HG02852 (cell line): ENCODE data around the gene ADAP1.
A peak's percentile ranks its signal among the peaks of the same experiment; 100 is the strongest.
"Not testable (repeated sequence)": the region's sequence is repeated elsewhere in the genome, so short reads cannot be mapped to it uniquely, and the experiment has no call there.

Experiments used
- ATAC-seq: cut with Tn5 transposase; IDR thresholded peaks from one replicate; pipeline ENCODE4 v1.9.1; 2021; ENCODE audit warnings: mild to moderate bottlenecking, moderate library complexity; ENCODE audit not compliant: unreplicated experiment

ADAP1 gene

GRCh38 chr7:975702-976473, 21.4 kb upstream of the ADAP1 start:
- ATAC-seq: no peak

GRCh38 chr7:974820-975681, 20.6 kb upstream of the ADAP1 start, which contains the start of gene COX19:
COX19 (minus strand) TSS chr7:975549; CDS start chr7:975509, 40 bp downstream.
- ATAC-seq: peak; percentile 81

- no peak for ATAC-seq
These were observed 19.7 kb upstream of the ADAP1 start for GRCh38 chr7:974172-974571.

GRCh38 chr7:973312-973711, 18.8 kb upstream of the ADAP1 start:
- ATAC-seq: no peak

GRCh38 chr7:972676-973309, 18.3 kb upstream of the ADAP1 start:
- no peak for ATAC-seq

GRCh38 chr7:972110-972509, 17.6 kb upstream of the ADAP1 start:
- no peak for ATAC-seq

- ATAC-seq: no peak
These were observed 16.3 kb upstream of the ADAP1 start for GRCh38 chr7:970744-971143.

GRCh38 chr7:969403-969802, 14.9 kb upstream of the ADAP1 start:
- ATAC-seq: no peak

- no peak for ATAC-seq
These were observed 14.0 kb upstream of the ADAP1 start for GRCh38 chr7:968205-969105.

- ATAC-seq: no peak
These were observed 13.0 kb upstream of the ADAP1 start for GRCh38 chr7:967361-968082.

- no peak for ATAC-seq
These were observed 12.0 kb upstream of the ADAP1 start for GRCh38 chr7:966291-967069.

GRCh38 chr7:964401-965231, 10.1 kb upstream of the ADAP1 start:
- no peak for ATAC-seq

- ATAC-seq: no peak
These were observed 9.0 kb upstream of the ADAP1 start for GRCh38 chr7:963236-964078.

- ATAC-seq: no peak
These were observed 8.1 kb upstream of the ADAP1 start for GRCh38 chr7:962401-963081.

GRCh38 chr7:961546-962400, 7.3 kb upstream of the ADAP1 start:
- ATAC-seq: no peak

GRCh38 chr7:960972-961371, 6.5 kb upstream of the ADAP1 start:
- ATAC-seq: not testable (repeated sequence)
